Epithelial cell of proximal tubule (primary cell): ENCODE measurements around the gene ST6GAL1. TPM values are rescaled to one million over a fixed set of nuclear protein-coding genes. Genes with fewer than 3 reads are reported as not detected.

Experiments used
- DNase-seq: peaks from one replicate; pipeline ENCODE4 v3.0.0-alpha.2; 2011; ENCODE audit warnings: low read depth
- H3K4me3 ChIP-seq: 2 replicates; pipeline ENCODE4 v1.5.1; 2011; ENCODE audit warnings: low read depth, mild to moderate bottlenecking, low read length
- total RNA-seq: library from RNA; depleted of rRNA; stranded (reverse); fragments of >200 nt; gene quantifications from 2 replicates; pipeline ENCODE4 v1.2.3, GENCODE V29; 2015
- TF ChIP-seq, protein P1 (sequence below): conservative IDR thresholded peaks from 2 replicates; pipeline ENCODE4 v1.5.1; 2012; ENCODE audit warnings: low read depth, mild to moderate bottlenecking, low read length

The ST6GAL1 gene
- total RNA-seq, 1 donor from 2014 or later: 23.1 TPM

DNA sequence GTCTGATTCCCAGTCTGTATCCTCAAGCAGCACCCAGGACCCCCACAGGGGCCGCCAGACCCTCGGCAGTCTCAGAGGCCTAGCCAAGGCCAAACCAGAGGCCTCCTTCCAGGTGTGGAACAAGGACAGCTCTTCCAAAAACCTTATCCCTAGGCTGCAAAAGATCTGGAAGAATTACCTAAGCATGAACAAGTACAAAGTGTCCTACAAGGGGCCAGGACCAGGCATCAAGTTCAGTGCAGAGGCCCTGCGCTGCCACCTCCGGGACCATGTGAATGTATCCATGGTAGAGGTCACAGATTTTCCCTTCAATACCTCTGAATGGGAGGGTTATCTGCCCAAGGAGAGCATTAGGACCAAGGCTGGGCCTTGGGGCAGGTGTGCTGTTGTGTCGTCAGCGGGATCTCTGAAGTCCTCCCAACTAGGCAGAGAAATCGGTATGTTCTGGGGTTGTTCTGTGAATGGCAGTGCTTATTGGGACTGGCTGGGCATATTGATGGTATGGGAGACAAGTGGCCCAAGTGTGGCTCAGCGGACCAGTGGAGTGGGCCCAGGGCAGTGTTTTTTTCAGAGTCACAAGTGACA is 112.6 kb downstream of the ST6GAL1 start:
- TF ChIP-seq, protein P1, sequence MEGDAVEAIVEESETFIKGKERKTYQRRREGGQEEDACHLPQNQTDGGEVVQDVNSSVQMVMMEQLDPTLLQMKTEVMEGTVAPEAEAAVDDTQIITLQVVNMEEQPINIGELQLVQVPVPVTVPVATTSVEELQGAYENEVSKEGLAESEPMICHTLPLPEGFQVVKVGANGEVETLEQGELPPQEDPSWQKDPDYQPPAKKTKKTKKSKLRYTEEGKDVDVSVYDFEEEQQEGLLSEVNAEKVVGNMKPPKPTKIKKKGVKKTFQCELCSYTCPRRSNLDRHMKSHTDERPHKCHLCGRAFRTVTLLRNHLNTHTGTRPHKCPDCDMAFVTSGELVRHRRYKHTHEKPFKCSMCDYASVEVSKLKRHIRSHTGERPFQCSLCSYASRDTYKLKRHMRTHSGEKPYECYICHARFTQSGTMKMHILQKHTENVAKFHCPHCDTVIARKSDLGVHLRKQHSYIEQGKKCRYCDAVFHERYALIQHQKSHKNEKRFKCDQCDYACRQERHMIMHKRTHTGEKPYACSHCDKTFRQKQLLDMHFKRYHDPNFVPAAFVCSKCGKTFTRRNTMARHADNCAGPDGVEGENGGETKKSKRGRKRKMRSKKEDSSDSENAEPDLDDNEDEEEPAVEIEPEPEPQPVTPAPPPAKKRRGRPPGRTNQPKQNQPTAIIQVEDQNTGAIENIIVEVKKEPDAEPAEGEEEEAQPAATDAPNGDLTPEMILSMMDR: no peak
- no peak for DNase-seq
- no peak overlapping the region for H3K4me3 ChIP-seq

DNA sequence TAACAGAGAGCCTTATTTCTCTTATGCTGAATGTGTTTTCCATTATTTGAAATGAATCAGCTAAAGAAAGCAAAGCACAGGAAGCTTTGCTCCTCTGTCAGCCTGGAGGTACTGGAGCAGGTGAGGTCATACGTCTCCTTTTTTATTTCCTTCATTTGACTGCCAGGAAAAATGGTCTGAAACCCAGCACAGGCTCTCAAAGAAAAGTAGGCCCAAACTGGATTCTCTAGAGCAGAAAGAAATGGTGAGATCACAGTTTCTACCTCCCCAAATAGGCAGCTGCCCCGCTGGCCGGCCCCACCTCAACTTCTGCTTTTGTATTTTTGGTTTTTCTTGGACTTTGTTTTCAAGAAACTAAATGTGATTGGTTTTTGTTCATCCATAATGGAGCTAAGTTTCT is 113.9 kb downstream of the ST6GAL1 start:
- TF ChIP-seq, protein P1: no peak
- no peak overlapping the region for H3K4me3 ChIP-seq
- no peak for DNase-seq

DNA sequence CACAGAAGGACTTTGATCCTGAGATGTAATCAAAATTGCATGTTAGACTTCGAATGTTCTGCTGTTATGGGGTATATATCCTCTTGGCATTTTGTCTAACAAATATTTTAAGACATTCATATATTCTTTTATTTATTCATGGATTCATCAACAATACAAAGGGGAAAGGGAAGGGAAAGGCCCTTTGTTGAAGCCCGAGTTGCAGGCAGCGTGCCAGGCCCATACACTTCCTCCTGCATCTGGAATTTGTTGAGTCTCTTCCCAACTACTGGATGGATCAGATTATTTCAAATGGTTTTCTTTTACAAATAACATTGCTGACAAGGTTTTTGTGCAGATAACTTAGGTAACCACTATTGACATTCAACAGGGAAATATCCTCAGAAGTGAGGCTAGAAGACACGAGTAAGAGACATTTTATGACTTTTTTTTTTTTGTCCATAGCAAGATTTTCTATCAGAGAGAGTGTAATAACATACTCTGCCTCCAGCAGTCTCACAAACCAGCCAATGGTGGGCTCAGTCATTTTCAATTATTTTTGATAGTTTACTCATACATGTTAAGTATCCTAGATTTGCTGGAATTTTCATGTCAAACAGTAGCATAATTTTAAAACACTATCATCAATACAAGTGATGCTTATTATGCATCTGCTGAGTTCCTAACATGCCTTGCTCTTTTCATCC is 114.7 kb downstream of the ST6GAL1 start:
- no peak for DNase-seq
- no peak overlapping the region for H3K4me3 ChIP-seq
- TF ChIP-seq, protein P1: no peak

DNA sequence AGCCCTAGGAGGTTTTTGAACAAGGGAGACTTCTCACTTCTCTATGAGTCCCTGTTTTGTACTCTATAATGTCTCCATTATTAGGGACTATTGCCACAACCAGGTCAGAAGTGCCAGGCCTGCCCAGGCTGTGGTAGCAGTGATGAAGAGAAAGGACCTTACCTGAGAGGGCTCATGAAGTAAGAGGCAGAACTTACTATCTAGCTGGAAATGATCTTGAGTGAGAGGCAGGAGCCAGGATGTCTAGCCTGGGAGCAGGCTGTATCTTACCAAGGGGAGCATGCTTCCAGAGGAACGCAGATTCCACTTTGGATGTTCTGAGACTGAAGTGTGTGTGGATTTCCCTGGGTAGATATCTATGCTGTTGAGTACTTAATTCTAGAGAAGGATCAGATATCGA is 115.7 kb downstream of the ST6GAL1 start:
- no peak overlapping the region for H3K4me3 ChIP-seq
- TF ChIP-seq, protein P1: no peak
- no peak for DNase-seq

DNA sequence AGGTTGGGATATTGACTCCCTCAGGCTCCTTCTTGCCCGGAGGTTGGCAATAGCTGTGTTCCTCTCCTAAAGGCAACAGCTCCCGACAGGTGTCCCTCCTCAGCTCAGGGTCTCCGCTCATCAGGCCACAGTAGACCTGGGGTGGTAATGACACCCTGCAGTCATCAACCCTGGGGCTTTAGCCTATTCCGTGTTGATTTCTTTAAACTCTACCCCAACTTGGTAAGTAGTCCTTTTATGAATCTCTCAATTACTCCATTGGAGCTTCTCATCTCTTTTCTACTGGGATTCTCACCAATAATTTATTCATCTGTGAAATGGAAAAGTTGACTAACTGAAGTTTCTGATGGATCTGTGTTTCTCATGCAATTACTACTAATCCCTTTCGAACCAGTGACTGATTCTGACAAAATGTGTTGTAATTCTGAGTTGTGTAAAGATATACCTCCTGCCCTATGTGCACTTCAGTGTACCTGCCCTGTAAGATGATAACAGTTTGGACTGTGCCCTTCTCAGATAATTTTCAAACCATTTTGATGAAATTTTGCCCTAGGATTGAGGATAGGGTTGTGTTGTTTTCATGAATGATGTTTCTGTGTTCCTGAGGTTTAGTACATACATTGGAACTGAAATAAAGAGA is 119.3 kb downstream of the ST6GAL1 start:
- DNase-seq: no peak
- TF ChIP-seq, protein P1: no peak
- H3K4me3 ChIP-seq: no peak overlapping the region

- DNase-seq: no peak
- TF ChIP-seq, protein P1: no peak
- H3K4me3 ChIP-seq: no peak overlapping the region
Measured at GRCh38 chr3:187051066-187051465, 120.7 kb downstream of the ST6GAL1 start.
